Measurements from ENCODE around the gene KIF11. TPM values are rescaled to one million over a fixed set of nuclear protein-coding genes. Genes with fewer than 3 reads are reported as not detected.

Gene KIF11
- total and polyA plus RNA-seq, 2 of the 13 experiments (the other 11 are each of a cell fraction or from before 2014, with no cell fraction given): 8.7 to 38.4 TPM

DNA sequence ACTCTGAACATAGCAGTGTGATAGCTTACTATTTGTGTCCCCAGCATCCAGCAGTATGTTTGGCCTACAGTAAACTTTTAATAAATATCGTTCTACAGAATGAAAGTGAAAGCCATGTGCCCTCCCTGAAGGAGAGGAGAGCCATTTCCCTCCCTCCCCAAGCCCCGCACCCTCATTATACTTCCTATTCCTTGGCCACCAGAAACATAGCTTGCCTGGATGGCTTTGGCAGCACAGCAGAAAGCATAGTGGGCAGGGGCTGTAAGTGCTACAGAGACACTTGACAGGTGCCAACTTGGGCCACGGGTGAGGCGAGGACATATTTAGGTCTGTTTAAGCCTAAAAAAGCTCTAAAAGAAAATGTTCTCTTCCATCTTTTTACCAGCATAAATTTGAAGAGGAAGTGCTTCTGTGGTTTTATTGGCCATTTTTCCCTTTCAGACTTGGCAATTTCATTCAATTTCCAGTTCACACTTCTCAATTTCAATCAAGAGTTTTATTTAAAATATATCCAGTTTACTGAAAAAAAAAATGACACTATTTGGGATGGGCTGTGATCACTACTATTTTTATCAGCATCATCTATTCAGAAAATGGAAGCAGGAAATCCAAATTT is 109.5 kb downstream of the KIF11 start (continued):
- TF ChIP-seq, protein P1, sequence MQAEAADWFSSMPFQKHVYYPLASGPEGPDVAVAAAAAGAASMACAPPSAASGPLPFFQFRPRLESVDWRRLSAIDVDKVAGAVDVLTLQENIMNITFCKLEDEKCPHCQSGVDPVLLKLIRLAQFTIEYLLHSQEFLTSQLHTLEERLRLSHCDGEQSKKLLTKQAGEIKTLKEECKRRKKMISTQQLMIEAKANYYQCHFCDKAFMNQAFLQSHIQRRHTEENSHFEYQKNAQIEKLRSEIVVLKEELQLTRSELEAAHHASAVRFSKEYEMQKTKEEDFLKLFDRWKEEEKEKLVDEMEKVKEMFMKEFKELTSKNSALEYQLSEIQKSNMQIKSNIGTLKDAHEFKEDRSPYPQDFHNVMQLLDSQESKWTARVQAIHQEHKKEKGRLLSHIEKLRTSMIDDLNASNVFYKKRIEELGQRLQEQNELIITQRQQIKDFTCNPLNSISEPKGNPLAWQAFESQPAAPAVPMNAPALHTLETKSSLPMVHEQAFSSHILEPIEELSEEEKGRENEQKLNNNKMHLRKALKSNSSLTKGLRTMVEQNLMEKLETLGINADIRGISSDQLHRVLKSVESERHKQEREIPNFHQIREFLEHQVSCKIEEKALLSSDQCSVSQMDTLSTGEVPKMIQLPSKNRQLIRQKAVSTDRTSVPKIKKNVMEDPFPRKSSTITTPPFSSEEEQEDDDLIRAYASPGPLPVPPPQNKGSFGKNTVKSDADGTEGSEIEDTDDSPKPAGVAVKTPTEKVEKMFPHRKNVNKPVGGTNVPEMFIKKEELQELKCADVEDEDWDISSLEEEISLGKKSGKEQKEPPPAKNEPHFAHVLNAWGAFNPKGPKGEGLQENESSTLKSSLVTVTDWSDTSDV (CRISPR knock-in tag; IDR thresholded peaks at IDR 0.05): no peak
- no peak for TF ChIP-seq NR2F1 (CRISPR knock-in tag; IDR thresholded peaks at IDR 0.05)
- no peak for TF ChIP-seq HCFC1 (IDR thresholded peaks at IDR 0.05; ENCODE audit: low read depth, low read length)
- no peak for TF ChIP-seq TMF1 (CRISPR knock-in tag; IDR thresholded peaks at IDR 0.05; ENCODE audit: low read depth)
- no peak for TF ChIP-seq IRF2 (CRISPR knock-in tag; IDR thresholded peaks at IDR 0.05)
- TF ChIP-seq, protein P2, sequence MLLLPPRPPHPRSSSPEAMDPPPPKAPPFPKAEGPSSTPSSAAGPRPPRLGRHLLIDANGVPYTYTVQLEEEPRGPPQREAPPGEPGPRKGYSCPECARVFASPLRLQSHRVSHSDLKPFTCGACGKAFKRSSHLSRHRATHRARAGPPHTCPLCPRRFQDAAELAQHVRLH (CRISPR knock-in tag; IDR thresholded peaks at IDR 0.05; ENCODE audit: borderline replicate concordance, low read depth): no peak
- TF ChIP-seq, protein P3, sequence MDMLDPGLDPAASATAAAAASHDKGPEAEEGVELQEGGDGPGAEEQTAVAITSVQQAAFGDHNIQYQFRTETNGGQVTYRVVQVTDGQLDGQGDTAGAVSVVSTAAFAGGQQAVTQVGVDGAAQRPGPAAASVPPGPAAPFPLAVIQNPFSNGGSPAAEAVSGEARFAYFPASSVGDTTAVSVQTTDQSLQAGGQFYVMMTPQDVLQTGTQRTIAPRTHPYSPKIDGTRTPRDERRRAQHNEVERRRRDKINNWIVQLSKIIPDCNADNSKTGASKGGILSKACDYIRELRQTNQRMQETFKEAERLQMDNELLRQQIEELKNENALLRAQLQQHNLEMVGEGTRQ (IDR thresholded peaks at IDR 0.05; ENCODE audit: low read depth, low read length): no peak
- TF ChIP-seq, protein P3 (CRISPR knock-in tag; IDR thresholded peaks at IDR 0.05; ENCODE audit: borderline replicate concordance): no peak
- no peak for TF ChIP-seq RORA (CRISPR knock-in tag; IDR thresholded peaks at IDR 0.05)

Small RNA genes lying within 50 kb of the gene (small RNA-seq; reads per million reads assigned to genes)
- gene RN7SL644P (ENCODE audit: insufficient read depth in 2 of 3, insufficient read length in 3 of 3, low read depth in 2 of 3, low replicate concordance in 1 of 3): 0 reads per million in 3 experiments

Other genes starting within 250 kb of the KIF11 start
- gene IDE, start 19.0 kb upstream of the KIF11 start, total RNA-seq (2016; rRNA removed; fragmentation: Illumina TruSeq; extraction: Trizol): 52.1 and 94.3 TPM in 2 replicates
- 13.0 and 16.1 TPM in 2 replicates for gene IDE, start 19.0 kb upstream of the KIF11 start, polyA plus RNA-seq (2011; rRNA removed)
- 46.3 and 48.7 TPM in 2 replicates for gene HHEX, start 96.8 kb downstream of the KIF11 start, total RNA-seq (2016; rRNA removed; fragmentation: Illumina TruSeq; extraction: Trizol)
- gene HHEX, start 96.8 kb downstream of the KIF11 start, polyA plus RNA-seq (2011; rRNA removed): 41.6 and 44.5 TPM in 2 replicates

Measured in HepG2 (cell line).